Inferior parietal cortex (tissue), 1 donor: ENCODE measurements around the gene ZNF784.

Source experiments
- DNase-seq: peaks from one replicate; pipeline ENCODE4 v3.0.0-alpha.2; 2016; ENCODE audit errors: extremely low spot score

ZNF784 gene

DNA sequence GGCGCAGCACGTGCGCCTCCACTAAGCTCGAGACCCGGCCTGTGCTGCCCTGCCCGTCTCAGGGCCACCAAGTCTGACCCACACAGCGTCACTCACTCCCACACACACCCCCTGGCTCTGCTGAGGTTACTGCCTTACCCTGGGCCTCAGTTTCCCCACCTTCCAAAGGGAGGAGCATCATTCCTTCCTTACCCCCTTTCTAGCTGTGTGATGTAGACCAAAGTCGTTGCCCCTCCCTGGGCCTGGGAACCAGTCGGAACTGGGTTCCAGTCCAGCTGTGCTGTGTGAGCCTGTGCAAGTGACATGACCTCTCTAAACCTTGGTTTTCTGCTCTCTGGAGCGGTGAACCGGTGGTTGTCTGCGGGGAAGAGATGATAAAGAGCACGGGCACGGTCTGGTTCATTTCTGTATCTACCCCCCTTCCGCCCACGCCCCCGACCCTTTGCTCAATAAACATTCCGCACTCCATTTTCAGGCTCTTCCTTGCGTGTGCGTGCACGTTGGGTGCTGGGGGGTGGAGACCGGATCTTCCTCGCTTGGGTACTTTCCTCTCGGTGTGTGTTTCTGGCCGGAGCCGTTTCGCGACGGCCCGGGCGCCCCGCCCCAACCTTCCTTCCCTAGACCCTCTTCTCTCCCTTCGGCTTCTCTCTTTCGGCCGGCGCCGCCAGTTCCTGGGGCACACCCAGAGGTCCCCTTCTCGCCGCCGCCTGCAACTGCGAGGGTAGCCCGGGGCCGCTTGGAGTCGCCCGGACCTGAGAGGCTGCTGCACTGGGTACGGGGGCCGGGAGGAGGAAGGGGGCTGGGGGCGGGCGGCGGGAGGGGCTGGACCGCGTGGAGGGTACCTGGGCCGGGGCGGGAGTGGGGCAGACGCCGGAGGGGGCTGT is 18.9 kb upstream of the ZNF784 start, which contains the start of gene ZNF581:
Gene ZNF581 (plus strand): TSS at position 647 of the 884 bp plus-strand sequence. CDS start 923 bp downstream, outside the sequence.
- peak; percentile 73 for DNase-seq

DNA sequence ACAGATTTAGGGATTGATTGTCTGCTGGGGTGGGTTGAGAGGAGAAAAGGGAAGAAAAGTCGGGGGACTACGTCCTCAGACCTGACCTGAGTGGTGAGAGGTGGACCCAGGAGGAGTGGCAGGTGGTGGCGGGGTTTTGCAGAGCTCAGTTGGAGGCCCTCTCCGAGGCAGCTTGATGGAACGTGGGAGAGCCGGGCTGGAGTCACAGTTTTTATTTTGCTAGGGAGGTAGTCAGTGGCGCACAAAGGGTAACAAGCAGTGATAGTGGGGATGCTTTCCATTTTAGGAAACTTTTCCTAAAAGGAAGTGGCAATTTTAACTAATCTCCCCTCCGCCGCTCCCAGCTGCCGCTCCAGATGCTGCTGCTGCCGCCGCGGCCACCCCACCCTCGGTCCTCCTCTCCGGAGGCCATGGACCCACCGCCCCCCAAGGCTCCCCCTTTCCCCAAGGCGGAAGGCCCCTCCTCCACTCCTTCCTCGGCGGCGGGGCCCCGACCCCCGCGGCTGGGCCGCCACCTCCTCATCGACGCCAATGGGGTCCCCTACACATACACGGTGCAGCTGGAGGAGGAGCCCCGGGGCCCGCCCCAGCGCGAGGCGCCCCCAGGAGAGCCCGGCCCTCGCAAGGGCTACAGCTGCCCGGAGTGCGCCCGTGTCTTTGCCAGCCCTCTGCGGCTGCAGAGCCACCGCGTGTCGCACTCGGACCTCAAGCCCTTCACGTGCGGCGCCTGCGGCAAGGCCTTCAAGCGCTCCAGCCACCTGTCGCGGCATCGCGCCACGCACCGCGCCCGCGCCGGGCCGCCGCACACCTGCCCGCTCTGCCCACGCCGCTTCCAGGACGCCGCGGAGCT is 18.0 kb upstream of the ZNF784 start:
- no peak for DNase-seq

DNA sequence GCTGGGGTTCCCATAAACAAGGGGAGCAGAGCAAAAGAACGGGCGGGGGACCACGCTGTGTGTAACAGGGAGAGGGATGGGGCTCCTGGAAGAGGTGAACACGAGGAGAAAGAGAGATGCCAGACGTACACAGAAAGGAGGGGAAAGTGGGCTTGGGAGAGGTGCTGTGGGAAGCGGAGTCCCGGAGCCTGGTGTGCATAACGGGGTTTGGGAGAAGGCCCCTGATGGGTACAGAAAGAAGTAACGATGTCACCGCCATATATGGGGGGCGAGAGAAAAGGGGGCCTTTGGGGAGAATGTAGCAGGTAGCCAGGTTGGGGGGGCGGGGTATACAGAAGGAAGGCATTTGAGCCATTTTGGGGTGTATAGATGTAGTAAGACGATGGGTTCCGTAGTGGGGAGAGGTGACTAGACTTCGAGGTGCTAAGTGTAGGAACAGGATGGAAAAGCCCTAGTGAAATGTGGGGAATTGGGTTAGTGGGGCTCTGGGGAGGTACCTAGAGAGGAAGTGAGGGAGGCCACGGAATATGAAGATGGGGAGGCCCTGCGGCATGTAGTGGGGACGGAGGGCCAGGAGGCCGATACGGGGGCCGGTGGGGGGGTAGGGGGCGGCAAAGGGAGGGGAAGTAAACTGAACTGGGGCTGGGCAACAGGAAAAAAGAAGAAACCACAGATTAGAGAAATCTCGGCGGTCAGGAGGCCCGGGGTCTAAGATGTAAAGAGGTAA is 17.2 kb upstream of the ZNF784 start:
- DNase-seq, result no peak

DNA sequence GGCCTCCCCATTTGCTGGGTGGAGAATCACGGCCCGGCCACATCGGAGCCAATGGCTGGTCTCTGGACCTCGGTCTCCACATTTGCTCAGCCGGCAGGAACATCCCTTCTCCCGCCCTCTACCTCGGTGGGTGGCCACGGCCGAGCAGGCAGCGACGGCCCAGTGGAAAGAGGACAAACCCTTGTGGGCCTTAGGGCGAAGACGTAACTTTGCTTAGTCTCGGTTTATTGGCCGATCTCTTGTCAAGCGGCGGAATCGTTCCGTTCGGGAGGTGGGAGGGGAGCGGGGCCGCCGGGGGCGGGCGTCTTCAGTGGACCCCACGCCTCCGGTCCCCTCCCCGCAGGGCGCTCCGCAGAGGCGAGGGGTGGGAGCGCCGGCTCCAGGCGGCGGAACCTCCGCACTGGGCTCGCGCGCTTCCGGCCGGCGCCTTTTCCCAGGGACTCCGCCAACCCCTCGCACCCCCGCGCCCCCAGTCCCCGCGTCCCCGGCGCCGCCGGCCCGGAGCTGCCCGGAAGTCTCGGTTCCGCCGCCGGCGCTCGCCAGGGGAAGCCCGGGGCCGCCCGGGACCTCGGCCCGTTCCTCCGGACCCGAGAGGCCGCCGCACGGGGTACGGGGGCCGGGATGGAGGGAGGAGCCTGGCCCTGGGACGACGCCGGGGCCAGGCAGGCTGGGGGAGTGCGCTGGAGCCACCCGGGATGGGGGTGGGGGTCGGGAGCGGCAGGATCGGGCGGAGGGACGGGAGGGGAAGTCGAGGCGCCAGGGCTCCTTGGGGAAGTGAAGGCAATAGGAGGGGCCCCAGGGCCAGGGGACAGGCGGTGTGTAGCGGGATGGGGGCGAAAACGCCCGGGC is 16.4 kb upstream of the ZNF784 start, which contains the start of gene ZNF580:
Gene ZNF580 (plus strand): TSS at position 426 of the 849 bp plus-strand sequence. CDS start 1,507 bp downstream, outside the sequence.
- DNase-seq, result peak; percentile 52

DNA sequence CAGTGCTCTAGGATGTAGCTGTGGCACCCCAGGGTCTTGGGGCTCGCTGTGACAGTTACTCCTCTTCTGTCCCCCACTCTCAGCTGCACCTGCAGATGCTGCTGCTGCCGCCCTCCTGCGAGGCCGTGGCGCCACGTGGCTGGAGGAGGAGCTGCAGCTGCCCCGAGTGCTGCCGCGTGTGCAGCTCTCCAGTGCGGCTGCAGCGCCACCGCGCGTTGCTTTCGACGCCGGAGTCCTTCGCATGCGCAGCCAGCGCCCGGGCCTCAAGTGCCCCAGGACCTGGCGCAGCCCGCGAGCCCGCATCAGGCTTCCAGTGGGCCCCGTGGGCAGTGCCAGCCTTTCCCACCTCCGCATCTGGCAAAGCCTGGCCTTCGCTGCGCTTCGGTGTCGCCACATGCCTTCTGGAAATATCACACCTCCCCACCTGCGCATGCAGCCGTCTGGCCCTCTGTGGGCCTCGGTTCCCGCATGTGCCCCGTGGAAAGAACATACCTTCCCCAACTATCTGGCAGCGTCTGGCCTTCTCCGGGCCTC is 15.7 kb upstream of the ZNF784 start:
- DNase-seq, result peak; percentile 56

DNA sequence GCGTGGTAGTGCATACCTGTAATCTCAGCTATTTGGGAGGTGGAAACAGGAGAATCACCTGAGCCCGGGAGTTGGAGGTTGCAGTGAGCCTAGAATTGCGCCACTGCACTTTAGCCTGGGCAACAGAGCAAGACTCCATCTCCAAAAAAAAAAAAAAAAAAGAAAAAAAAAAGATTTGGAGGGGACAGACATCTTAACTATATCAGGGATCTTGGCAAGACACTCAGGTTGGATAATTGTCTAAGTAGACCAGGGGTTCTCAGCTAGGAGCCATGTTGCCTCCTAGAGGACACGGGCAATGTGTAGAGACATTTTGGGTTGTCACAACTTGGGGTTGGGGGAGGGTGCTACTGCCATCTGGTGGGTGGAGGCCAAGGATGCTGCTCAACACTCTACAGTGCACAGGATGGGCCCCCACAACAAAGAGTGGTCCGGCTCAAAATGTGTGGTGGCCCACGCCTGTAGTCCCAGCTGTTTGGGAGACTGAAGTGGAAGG is 14.5 kb upstream of the ZNF784 start:
- no peak for DNase-seq

DNA sequence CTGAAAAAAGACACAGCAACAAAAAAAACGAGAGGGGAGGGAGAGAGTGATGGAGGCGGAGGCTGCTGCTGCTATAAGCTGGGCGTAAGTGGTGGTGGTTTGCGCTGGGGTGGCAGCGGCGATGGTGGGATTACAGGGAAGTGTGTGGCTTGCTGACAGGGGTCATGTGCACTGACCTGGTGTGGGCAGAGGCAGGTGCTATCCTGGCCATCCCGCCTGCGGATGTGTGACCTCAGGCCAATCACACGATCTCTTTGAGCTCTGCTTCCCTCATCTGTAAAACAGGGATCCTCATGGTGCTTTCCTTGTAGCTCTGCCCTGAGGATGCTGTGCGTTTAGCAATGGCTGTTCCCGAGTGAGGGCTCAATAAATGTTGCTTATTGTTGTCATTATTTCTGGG is 13.2 kb upstream of the ZNF784 start:
- no peak for DNase-seq

DNA sequence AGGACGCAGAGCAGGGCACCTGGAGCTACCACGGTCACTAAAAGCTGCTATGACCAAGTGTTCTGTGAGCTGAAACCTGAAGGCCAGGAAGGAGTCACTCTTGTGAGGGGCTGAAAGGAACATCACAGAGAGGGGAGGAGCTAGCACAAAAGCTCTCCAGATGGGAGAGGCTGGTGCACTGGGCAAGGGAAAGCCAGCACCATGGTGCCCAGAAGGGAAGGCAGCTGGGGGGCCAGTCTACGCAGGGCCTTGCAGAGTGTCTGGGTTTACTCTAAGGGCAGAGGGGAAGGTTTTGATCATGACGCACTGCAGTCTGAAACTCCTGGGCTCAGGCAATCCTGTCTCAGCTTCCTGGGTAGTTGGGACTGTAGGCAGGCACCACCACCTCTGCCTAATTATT is 12.4 kb upstream of the ZNF784 start:
- DNase-seq, result no peak

DNA sequence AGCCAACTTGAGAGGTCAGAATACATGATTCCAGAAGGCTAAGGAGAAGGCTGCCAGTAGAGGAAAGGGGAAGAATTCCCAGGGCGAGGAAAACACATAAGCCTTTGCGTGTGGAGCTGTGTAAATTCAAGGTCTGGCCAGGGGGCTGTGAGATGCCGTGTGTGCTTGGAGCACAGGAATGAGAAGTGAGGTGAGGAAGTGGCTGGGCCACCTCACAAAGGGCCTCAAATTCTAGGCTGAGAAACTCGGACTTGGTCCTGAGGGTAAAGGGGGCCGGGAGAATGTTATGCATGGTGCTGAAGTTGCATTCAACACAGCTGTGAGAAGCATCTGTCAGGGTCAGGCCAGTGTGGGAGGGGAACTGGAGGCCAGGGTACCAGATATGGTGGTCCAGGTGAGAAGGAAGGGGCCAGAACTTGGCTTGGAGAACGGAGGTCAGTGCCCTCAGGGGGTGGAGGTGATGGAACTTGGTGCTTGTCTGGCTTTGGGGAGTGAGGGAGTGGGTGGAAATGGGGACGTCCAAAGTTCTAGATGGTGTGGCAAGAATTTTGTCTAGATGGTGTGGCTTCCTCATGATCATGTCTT is 11.6 kb upstream of the ZNF784 start:
- DNase-seq, result no peak

DNA sequence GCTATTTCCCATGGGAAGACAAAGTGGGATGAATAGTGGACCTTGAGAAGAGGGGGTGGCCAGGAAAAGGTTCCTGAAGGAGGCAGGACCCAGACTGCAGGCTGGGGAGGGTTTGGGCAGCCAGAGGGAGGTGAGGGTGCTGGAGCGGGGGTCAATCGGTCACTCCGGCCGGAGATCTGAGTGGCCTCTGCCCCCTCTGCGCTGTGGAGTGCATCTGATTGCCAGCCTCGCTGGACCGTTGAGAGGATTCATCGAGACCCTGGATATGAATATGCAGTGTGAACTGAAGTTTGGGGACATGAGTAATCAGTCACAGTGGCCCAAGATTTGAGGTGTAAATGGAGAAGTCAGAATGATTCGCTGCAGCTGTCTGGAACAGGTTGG is 11.0 kb upstream of the ZNF784 start:
- DNase-seq, result no peak

DNA sequence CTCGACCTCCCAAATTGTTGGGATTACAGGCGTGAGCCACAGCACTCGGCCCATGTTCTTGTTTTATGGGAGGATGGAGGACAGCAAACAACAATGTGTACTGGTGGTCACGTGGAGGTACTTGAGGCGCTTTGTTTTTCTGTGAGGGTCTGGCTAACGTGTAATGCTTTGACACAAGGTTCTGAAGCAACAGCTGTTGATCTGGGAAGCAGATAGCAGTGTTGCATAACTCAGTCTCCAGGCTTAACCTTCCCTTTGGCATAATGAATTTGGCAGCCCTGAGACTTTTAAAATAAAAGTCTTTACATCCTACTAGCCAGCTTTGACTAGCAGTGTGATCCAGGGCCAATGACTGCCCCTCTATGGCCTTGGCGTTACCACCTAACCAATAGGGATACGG is 9.5 kb upstream of the ZNF784 start:
- DNase-seq, result no peak

DNA sequence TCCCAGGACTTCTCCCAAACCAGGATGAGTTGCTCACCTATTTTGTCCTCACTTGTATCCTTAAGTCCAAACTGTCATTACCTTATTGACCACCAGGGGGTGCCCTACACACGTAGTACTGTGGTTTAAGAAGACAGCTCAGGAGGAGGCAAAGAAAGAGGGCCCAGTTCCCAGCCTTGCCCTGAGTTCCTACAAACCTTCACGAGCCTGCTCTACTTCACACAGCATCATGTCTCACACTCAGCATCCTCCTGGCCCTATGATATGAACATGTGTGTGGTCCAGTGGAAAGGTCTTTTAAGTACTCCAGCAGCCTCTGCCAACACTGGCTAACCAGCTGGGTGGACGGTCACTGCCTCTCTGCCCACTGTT is 8.1 kb upstream of the ZNF784 start:
- DNase-seq, result peak; percentile 98

DNA sequence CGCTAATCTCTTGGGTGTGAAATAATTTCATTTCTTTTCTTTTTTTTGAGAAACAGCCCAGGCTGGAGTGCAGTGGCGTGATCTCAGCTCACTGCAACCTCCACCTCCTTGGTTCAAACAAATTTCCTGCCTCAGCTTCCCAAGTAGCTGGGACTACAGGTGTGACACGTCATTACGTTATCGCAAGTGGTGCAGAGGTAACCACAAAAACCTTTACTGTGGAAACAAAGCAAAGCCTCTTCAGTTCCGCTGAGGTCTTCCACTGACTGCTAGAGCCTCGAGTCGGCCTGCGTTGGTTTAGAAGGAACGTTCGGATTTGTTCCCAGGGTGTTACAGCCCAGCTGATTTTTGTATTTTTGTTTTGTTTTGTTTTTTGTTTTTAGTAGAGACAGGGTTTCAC is 2.0 kb upstream of the ZNF784 start:
- DNase-seq, result no peak

DNA sequence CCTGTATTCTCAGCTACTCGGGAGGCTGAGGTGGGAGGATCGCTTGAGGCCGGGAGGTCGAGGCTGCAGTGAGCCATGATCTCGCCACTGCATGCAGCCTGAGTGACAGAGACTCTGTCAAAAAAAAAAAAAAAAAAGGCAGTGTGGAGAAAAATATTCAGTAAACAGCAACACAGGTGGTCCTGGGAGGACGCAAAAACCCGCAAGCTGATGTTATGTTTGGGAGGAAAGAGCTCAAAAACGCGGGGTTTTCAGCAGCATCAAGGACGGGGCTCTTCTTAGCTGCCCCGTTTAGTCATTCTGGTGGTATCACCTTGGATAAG is 599 bp upstream of the ZNF784 start:
- no peak for DNase-seq

DNA sequence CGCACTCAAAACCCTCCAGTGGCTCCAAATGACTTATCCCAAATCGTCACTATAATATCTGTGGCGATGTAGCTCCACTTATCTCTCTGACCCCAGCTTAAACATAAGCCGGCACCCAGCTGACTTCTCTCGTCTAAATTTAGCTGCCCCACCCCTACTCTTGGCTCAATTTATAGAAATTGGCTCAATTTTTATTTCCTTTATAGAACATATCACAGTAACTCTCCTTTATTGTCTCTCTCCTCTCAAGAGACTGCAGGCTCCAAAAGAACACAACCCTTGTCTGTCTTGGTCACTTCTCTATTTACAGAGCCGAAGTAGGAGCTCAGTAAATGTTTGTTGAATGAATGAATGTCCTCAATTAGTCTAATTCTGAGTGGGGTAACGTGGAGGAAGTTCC is 805 bp downstream of the ZNF784 start:
- no peak for DNase-seq

DNA sequence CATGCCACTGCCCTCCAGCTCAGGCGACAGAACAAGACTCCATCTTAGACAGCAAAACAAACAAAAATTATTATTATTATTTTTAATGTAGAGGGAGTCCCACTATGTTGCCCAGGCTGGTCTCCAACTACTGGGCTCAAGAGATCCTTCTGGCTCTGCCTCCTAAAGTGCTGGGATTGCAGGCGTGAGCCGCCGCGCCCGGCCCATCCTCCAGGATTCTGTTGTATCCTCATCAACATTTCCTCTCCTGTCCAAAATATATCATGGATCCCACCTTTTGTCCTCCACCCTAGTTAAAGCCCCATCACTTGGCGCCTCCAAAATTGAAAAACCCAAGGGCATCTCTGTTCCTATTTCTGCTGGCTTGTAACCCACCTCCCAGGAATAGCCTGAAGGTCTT is 1.2 kb downstream of the ZNF784 start:
- DNase-seq, result no peak

DNA sequence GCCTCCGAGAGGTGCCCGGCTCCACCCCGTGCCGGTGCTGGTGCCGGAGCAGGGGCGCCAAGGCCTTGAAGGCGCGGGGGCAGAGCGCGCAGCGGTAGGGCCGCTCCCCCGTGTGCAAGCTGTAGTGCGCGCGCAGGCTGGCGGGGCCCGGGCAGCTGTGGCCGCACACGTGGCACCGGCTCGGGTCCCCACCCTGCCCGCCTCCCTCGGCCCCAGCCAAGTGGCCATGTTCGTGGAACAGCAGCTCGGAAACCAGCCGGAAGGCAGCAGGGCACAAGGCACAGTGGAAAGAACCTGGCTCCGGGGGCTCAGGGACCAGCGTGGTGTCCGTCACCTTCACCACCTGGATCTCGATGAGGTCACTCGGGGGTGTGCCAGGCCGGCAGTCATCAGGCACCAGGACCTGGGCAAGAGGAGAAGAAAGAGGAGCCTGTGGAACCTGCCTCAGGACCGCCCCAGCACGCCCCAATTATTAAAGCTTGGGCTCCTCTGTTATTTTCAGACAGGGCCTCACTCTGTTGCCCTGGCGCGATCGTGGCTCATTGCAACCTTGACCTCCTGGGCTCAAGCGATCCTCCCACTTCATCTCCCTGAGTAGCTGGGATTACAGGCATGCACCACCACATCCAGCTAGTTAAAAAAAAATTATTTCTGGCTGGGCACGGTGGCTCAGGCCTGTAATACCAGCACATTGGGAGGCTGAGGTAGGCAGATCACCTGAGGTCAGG is 2.0 kb downstream of the ZNF784 start:
- no peak for DNase-seq

DNA sequence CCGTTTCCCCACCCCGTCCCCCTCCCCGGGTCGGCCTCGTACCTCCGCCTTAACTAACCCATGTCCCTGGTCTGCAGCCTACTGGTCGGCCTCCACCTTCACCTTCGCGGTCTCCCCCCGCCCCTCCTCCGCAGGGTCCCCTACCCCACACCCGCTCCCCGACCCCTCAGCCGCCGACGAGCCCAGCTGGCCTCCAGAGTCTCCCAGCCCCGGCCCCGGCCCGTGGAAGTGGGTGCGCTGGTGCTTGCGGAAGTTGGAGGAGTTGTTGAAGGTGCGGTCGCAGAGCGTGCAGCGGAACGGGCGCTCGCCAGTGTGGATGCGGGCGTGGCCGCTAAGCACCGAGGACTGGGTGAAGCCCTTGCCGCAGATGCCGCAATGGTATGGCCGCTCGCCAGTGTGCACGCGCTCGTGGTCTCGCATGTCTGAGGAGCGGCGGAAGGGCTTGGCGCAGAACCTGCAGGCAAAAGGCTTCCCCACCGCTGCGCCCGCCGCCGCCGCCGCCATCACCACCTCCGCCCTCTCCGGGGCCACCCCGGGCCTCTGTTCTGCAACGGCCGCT is 2.6 kb downstream of the ZNF784 start:
- no peak for DNase-seq

DNA sequence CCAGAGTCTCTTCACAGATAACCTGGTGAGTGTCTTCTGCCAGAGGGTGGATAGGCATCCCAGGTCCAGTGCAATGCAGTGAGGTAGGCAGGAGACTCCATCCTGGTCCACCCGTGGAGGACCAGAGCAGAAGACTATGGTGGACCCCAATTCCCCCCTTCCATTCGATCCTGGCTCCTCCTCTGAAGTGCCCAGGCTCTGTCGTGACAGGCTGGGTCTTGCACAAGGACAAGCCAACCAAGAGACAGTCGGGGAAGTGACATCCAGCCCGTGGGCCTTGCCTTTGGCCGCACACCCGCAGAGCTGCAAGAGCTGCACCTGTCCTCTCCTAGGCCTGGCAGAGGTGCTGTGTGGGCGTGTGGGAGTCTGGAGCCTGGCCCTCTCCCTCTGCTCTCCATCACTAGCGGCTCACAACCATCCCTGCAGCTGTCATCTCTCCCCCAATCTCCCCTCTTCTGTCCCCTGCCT is 3.1 kb downstream of the ZNF784 start:
- DNase-seq, result no peak
